Heart left ventricle (tissue), 16 donors: ENCODE results near the gene DDX3Y. TPM values are rescaled to one million over a fixed set of nuclear protein-coding genes. Genes with fewer than 3 reads are reported as not detected.

Experiments
- ATAC-seq, 4 donors: fragments of 200-7000 bp; cut with Tn5 transposase; one replicate each; pipeline ENCODE4 v1.9.1; 2020 to 2022; ENCODE audit warnings: moderate library complexity in 4 of 4, mild to moderate bottlenecking in 3 of 4, moderate number of reproducible peaks in 1 of 4
- DNase-seq, 5 donors: peaks; one replicate each; pipeline ENCODE4 v3.0.0-alpha.2; 2020
- H3K27ac ChIP-seq, 12 donors: fragments of 200-600 bp; sonication (generic) in 4 of 12; one replicate each; pipeline versions ENCODE4 v1.5.0 to v1.8.0; 2016 to 2022; ENCODE audit warnings: mild to moderate bottlenecking in 2 of 12
- H3K27me3 ChIP-seq, 9 donors: fragments of 200-600 bp; sonication (generic) in 2 of 9; one replicate each; pipeline versions ENCODE4 v1.5.1 to v1.8.0; 2016 to 2022; ENCODE audit warnings: mild to moderate bottlenecking in 3 of 9
- H3K36me3 ChIP-seq, 9 donors: fragments of 200-600 bp; sonication (generic) in 2 of 9; one replicate each; pipeline versions ENCODE4 v1.5.0 to v1.8.0; 2018 to 2022; ENCODE audit warnings: mild to moderate bottlenecking in 2 of 9
- H3K4me1 ChIP-seq, 12 donors: fragments of 200-600 bp; sonication (generic) in 4 of 12; one replicate each; pipeline versions ENCODE4 v1.5.0 to v1.8.0; 2016 to 2022; ENCODE audit warnings: mild to moderate bottlenecking in 3 of 12
- H3K4me3 ChIP-seq, 12 donors: fragments of 200-600 bp; sonication (generic) in 4 of 12; one replicate each; pipeline versions ENCODE4 v1.5.0 to v1.8.0; 2017 to 2022; ENCODE audit warnings: mild to moderate bottlenecking in 9 of 12, moderate library complexity in 4 of 12
- H3K9me3 ChIP-seq, 12 donors: fragments of 200-600 bp; sonication (generic) in 4 of 12; one replicate each; pipeline versions ENCODE4 v1.5.0 to v1.8.0; 2016 to 2022; ENCODE audit warnings: mild to moderate bottlenecking in 1 of 12
- POLR2A ChIP-seq, 2 donors: fragments of 450-650 bp; IDR thresholded peaks; one replicate each; pipeline ENCODE4 v1.6.1; 2017; ENCODE audit warnings: antibody characterized with exemption in 2 of 2, mild to moderate bottlenecking in 2 of 2, moderate library complexity in 2 of 2
- WGBS, 4 donors: extraction: QIAGEN DNeasy Blood & Tissue Kit in 2 of 4; methylation state at CpG; one replicate each; pipeline versions ENCODE4 v1.1.5 to v1.1.7; 2013 to 2018; 5-methylcytosine and 5-hydroxymethylcytosine counted together
- intact Hi-C, 10 donors: fragments of 100-400 bp; cut with DNase I; formaldehyde crosslinking; loops; one replicate each; pipeline versions ENCODE4 v1.11.1 to v1.14.2; 2022
- polyA plus RNA-seq, 2 donors: library from polyadenylated mRNA; stranded (reverse); fragments of 200-250 nt; gene quantifications; one replicate each; pipeline ENCODE4 v1.2.3, GENCODE V29; 2013
- total RNA-seq, 9 donors: library from RNA; depleted of rRNA in 2 of 9; stranded (reverse); fragments of >200 nt in 2 of 9; fragmentation: NEBNext Ultra II Directional in 3 of 9; extraction: Animal tissue kit (Norgen Biotek cat#: 25700) in 3 of 9; gene quantifications; one replicate each; pipeline versions ENCODE4 v1.1.0 to v1.2.4, GENCODE V29; 2016 to 2023
- TF ChIP-seq, protein P1 (sequence below), 12 donors: fragments of 200-600 bp; sonication (generic) in 4 of 12; IDR thresholded peaks; one replicate each; pipeline versions ENCODE4 v1.5.0 to v1.8.0; 2018 to 2022; ENCODE audit warnings: antibody characterized with exemption in 12 of 12, mild to moderate bottlenecking in 5 of 12
- donor health status: ischemic (EF 13 %, LVEDD 7.1; RV severe dilation, severe dysfunction).
- donor health status: healthy with polysubstance abuse.
- donor health status: DM: no; HTN: yes; CAD: no.
- donor health status: DM: no; HTN: no; CAD: no.
- donor health status: ischemic (EF 25% LVEDD 6.9; RV normal size, moderate dysfunction).
- donor health status: ischemic (EF 25% LVEDD 5.7; RV mildly dilated, moderate dysfunction).
- donor health status: healthy.
- donor health status: DM: yes; HTN: yes; CAD: no.
- donor health status: ischemic (EF 35%, LVEDD 5.7; RV mildly dilated, moderate dysfunction).
- donor health status: nonischemic (EF 11% LVEDD 7.7; RV severe dilation, severe dysfunction).
- donor health status: DM: yes; HTN: yes; CAD: no.
- donor health status: PGD.
- donor health status: ischemic (EF 29% LVEDD 5.4; RV normal size, mild dysfunction).
- donor health status: nonischemic (EF 23%, LVEDD 6.1; RV moderate dilation, normal function).

Gene DDX3Y
- total and polyA plus RNA-seq, 11 donors = 16.1 to 45.4 (median 34.1) TPM; not detected in 5

DNA sequence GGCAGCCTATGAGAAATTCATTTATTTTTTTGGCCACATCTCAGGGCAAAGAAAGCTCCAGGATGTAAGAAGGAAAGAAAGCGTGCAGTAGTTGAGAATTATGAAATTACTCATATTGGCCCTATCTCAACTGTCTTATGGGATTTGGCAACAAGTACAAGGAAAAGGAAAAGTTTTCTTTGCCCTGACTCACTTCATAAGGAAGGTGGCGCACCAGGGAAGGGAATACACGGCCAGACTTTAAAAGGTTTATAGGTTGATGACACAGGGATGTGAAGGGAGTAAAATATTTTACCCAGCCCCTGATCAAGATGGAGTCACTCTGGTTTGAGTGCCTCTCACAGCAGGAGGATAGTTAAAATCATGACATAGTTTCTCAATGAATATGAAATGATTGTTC, 23.4 kb downstream of the DDX3Y start:
- no peak for TF ChIP-seq POLR2A (IDR thresholded peaks at IDR 0.05)
- TF ChIP-seq, protein P1, sequence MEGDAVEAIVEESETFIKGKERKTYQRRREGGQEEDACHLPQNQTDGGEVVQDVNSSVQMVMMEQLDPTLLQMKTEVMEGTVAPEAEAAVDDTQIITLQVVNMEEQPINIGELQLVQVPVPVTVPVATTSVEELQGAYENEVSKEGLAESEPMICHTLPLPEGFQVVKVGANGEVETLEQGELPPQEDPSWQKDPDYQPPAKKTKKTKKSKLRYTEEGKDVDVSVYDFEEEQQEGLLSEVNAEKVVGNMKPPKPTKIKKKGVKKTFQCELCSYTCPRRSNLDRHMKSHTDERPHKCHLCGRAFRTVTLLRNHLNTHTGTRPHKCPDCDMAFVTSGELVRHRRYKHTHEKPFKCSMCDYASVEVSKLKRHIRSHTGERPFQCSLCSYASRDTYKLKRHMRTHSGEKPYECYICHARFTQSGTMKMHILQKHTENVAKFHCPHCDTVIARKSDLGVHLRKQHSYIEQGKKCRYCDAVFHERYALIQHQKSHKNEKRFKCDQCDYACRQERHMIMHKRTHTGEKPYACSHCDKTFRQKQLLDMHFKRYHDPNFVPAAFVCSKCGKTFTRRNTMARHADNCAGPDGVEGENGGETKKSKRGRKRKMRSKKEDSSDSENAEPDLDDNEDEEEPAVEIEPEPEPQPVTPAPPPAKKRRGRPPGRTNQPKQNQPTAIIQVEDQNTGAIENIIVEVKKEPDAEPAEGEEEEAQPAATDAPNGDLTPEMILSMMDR (IDR thresholded peaks at IDR 0.05) = no peak
- H3K36me3 ChIP-seq = no peaks in the 10 kb centered on the region
- DNase-seq (no peak), ATAC-seq (no peak)
- WGBS, 4 donors = 54 to 56% methylated on average over 3 of the region's 3 CpGs; no CpG with 5 or more reads in 2 of the 4 donors
- H3K9me3 ChIP-seq = no peaks in the 10 kb centered on the region
- H3K27me3 ChIP-seq = no peaks in the 10 kb centered on the region
- no peak overlapping the region for H3K4me3 ChIP-seq
- intact Hi-C loops = no loop called here
- H3K27ac ChIP-seq = no peak overlapping the region
- H3K4me1 ChIP-seq = no peaks in the 10 kb centered on the region

DNA sequence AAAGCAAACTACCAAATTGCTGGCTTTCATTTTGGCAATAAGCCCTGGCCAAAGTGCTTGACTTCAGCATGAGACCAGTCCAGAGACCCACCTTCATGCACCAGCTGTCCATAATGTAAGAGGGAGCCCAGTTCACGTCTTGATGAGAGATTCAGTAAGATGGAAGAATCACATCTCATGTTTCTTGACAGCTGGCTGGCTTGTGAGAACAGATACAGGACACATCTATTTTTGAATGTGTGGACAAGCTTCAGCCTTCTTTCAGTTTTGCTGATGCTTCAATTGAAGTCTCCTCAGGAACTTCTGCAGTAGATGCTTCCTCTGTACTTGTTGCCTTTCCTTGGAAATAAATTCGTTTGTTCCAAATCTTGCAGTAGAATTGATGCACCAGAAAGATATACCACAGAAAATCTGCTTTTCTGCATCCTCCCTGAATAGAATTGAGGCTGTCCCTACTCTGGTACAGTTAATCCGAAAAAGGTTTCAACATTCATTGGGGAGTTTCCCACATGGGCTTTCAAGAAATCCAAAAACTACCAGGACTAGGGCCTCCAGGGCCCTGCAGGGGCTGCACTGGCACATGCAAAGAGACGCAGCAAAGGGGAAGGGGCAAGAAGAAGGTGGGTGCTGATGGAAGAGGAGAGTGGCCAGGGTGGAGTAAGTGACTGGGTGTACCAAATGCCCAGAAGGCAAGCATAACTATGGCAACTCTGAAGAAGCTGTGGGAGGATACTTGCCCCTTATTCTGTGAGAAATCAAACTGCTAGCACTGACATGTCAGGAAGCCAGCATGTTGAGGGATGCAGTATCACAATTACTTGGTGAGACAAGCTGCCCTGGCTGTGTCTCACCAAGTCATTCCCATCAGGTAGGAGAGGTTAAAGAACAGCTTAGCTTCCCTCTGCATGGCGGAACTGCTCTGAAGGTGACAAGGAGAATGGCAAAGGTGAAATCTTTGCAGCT, 37.3 kb downstream of the DDX3Y start:
- Histone ChIP-seq H3K4me1 (no peaks in the 10 kb centered on the region), H3K27ac (no peak overlapping the region), H3K27me3 (no peaks in the 10 kb centered on the region), H3K9me3 (no peaks in the 10 kb centered on the region), H3K4me3 (no peak overlapping the region), H3K36me3 (no peaks in the 10 kb centered on the region)
- 75 to 82% methylated on average over 5 of the region's 5 CpGs; no CpG with 5 or more reads in 2 of the 4 donors for WGBS, 4 donors
- intact Hi-C loops = no loop called here
- no peak for TF ChIP-seq POLR2A (IDR thresholded peaks at IDR 0.05)
- TF ChIP-seq, protein P1 (IDR thresholded peaks at IDR 0.05) = no peak
- no peak for DNase-seq
- ATAC-seq = no peak

Other genes with a start within 250 kb of the DDX3Y start
- 10 to 100 TPM in 4 of 9 donors, not detected in 5; 21.3 to 34.5 (median 30.9) TPM for gene USP9Y, start 203.6 kb upstream of the DDX3Y start, total RNA-seq
- gene USP9Y, start 203.6 kb upstream of the DDX3Y start, polyA plus RNA-seq = 10 to 100 TPM in 1 of 2 donors, 1 to 10 TPM in 1; 8.9 to 16.3 TPM